LNCAP (cell line): ENCODE measurements around the gene PIGP.

Experiments used
- TF ChIP-seq, protein P1 (sequence below): fragments of 450-650 bp; IDR thresholded peaks from 2 replicates; pipeline ENCODE4 v1.5.1; 2017; ENCODE audit warnings: mild to moderate bottlenecking

Gene PIGP

DNA sequence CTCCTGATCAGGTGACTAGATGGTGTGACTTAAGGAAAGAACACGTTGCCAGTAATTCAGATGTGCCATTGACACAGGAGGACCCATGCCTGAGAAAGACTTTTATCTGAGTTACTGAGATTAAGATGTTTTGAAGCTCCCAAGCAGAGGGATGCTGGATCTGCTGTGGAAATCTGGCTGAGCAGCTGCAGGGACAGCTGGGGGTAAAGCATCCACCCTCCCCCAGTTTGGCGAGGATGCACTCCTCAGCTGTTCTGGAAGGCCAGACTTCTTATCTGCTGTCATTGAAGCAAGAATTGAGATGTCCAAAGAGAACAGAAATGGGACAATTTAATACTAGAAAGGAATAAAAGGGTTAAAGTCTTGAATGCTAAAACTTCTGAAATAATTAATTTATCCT lies 25.9 kb upstream of the PIGP start:
- TF ChIP-seq, protein P1, sequence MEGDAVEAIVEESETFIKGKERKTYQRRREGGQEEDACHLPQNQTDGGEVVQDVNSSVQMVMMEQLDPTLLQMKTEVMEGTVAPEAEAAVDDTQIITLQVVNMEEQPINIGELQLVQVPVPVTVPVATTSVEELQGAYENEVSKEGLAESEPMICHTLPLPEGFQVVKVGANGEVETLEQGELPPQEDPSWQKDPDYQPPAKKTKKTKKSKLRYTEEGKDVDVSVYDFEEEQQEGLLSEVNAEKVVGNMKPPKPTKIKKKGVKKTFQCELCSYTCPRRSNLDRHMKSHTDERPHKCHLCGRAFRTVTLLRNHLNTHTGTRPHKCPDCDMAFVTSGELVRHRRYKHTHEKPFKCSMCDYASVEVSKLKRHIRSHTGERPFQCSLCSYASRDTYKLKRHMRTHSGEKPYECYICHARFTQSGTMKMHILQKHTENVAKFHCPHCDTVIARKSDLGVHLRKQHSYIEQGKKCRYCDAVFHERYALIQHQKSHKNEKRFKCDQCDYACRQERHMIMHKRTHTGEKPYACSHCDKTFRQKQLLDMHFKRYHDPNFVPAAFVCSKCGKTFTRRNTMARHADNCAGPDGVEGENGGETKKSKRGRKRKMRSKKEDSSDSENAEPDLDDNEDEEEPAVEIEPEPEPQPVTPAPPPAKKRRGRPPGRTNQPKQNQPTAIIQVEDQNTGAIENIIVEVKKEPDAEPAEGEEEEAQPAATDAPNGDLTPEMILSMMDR = no peak

DNA sequence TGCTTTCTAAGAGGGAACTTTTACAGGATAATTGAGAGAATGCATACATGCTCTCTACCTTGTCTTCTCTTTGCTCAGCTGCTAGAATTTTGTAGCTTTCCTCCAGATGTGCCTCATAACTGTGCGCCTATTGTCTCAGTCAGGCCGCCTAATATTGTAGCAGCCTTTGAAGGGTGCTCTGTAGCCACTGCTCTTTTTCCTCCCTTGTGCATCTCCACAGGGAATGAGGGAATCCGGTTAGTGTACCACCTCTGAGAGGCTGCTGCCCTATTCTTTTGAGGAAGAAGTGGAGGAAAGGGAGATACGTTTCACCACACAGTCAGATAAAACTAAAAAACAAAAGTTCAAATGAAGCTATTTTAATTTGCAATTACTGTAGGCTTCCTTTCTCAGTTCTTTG lies 22.9 kb upstream of the PIGP start:
- TF ChIP-seq, protein P1 = no peak

DNA sequence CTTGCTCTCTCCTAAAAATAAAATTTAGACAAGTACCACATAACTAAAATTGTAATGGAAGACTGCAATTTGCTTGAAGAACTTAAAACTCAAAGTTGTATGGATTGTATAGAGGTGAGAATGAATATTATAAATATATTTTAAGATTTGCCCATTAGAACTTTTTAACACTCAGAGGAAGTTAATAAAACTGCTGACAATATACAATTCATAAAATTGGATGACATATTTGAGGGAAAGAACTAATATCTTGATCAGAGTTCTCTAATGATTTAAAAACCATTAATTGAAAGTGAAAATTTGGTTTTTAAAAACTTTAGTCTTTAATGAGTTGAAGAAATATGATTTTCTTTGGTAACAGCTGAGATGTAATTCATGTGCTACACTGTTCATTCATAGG lies 21.1 kb upstream of the PIGP start:
- TF ChIP-seq, protein P1 = no peak

DNA sequence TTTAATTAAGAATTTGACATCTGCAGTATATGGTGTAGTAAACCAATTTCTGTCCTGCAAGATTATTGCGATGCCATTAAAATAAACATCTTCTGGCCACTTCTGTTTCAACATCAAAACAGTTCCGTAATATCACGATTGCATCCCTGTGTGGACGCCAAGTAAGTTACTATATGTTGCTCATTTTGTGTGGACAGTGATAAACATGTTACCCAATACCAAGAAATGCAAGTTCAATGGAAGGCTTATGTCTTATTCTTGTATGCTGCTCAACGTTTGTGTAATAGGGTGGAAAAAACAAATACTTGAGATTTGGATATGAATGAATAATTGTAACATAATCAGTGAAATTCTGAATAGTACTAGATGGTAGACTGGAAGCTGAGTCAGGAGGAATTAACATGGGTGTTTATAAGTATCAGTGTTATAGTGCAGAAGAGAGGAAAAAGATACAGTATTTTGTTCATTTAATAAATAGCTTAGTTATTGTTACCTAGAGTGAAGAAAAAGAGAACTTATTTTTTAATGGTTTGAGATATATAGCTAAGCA lies 15.4 kb upstream of the PIGP start:
- TF ChIP-seq, protein P1 = no peak

DNA sequence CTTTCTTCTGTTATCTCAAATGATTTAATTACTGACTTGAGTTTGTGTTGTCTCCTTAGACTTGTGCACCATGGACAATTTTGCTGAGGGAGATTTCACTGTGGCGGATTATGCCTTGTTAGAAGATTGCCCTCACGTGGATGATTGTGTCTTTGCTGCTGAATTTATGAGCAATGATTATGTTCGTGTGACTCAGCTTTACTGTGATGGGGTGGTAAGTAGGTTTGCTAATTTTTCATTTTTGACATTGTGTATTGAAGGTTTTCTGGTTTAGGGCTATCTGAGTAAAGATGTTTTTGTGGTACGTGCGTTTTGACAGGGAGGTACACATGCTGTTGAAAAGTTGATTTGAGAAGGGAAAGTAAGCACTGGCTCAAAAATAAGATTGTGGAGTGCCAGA lies 14.3 kb upstream of the PIGP start:
- TF ChIP-seq, protein P1 = peak; percentile 26; the same call in 1 of the 2 replicates

DNA sequence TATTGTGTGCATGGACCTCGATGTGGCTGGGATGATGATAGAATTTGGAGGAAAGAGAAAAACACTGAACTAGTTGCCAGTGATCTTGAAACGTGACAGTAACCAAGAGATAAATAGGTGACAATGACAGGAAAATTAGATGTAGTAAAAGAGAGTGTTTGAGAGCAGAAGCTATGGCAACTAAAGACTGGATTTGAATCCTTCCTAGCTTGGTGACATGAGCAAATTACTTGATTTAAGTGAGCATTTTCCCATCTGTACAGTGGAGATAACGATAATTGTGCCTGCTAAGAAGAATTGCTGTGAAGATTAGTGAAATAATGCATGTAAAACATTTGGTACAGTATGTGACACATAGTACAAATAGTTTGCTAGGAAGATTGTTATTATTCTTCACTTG lies 12.9 kb upstream of the PIGP start:
- TF ChIP-seq, protein P1 = no peak

DNA sequence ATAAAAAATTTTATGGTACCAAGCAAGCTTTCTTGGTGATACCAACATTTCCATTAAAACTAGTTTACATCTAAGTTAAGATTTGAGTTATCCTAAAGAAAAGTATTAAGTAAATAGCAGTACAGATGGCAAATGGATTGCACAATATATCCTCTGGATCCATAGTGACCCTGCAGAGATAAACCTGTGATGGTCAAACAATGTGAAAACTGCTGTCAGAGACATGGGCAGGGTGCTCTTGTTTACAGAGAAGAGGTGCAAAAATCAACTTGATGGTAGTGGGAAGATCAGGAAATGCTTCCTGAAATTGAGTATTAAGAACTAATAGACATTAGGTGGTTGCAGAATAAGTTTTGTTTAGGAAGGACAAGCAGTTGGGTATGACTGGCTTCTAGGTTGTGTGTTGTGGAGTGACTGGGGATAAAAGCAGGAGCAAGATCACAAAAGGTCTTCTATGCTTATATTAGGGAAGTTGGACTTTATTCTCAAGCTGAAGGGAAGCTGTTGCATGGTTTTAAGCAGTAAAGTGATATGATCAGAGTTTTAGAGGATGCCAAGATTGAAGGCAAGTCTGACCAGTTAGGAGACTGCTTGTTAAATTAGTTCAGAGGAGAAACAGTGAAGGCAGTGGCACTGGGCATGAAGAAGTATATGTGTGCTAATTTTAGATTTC lies 10.1 kb upstream of the PIGP start:
- TF ChIP-seq, protein P1 = no peak
